ENCODE data around the gene RPEL1.
"Not testable (repeated sequence)": the region's sequence is repeated elsewhere in the genome, so short reads cannot be mapped to it uniquely, and the experiment has no call there.

RPEL1 gene

DNA sequence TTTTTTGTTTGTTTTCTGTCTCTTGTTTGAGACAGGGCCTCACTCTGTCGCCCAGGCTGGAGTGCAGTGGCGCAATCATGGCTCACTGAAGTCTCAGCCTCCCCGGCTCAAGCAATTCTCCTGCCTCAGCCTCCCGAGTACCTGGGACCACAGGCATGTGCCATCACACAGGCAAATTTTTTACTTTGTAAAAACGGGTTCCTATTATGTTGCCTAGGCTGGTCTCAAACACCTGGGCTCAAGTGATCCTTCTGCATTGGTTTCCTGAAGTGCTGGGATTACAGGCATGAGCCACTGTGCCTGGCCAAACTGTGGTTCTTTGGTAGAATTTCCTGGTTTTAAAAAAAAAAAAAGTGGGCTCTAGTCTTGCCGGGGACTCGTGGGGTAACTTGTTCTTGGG, at the start of gene RPEL1:
Gene RPEL1 (plus strand): TSS at position 301 of the 400 bp plus-strand sequence. CDS start 110 bp downstream, outside the sequence.
- DNase-seq: not testable (repeated sequence)

DNA sequence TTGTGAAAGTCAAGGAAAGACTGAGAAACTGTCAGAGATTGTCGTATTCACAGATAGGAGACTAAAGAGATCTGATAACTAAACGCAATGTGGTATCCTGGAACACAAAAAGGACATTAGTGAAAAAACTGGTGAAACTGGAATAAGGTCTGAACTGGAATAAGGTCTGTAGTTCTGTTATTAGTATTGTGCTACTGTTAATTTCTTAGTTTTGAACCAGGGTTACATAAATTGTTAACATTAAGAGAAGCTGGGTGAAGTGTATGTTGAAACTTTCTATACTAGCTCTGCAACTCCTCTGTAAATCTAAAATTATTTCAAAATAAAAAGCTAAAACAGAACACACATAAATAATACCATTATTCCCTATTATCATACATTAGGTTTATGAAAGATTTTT, 49.2 kb upstream of the RPEL1 start:
- DNase-seq: no peak

DNA sequence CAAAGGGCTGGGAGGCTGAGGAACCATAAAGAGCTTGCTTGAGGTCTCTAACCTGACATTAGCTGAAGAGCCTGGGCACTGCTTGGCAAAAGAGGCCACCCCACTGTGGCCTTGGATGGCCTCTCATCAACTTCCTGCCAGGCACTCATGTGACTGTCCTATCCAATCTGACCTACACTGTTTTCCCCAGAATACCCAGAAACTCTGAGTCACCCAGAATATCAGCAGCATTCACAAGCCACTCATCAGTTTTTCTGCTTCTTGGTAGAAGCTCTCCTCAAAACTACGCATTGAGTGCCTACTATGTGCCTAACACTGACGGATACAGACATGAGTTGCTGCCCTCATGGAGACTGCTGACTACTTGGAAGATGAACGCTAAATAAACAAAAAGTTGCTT, 48.5 kb upstream of the RPEL1 start:
- peak; percentile 81 for DNase-seq

DNA sequence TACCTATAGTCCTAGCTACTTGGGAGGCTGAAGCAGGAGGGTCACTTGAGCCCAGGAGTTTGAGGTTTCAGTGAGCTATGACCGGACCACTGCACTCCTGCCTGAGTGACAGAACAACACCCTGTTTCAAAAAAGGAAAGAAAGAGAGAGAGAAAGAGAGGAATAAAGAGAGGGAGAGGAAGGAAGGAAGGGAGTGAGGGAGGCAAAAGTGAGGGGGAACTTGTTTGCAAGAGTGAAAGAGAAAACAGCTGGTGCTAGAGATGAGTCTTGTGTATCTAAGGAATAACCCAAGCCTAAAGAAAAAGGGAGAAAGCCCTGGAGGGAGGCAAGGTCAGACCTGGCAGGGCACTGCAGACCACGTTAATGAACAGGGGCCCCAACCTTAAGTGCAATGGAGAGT, 47.8 kb upstream of the RPEL1 start:
- no peak for DNase-seq

DNA sequence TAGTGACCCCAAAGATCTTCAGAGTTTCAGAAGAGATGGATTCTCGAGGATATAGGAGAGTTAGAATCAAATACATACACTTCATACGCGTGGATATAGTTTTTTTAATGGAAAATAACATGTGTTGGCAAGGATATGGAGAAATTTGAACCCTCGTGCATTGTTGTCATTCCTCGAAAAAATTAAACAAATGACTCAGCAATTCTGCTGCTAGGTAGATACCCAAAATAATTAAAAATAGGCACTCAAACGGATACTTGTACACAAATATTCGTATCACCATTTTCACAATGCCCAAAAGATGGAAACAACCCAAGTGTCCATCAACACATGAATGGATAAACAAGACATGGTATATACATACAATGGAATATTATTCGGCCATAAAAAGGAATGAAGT, 47.0 kb upstream of the RPEL1 start:
- DNase-seq: no peak

DNA sequence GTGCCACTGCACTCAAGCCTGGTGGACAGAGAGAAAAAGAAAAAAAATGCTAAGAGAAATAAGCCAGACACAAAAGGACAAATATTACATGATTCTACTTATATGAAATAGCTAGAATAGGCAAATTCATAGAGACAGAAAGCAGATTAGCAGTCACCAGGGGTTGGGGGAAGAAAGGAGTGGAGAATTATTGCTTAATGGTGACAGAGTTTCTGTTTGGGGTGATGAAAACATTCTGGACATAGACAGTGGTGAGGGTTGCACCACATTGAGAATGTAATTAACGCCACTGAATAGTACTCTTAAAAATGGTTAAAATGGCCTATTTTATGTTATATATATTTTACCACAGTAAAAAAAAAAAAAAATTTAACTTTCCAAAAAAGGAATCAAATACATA, 46.2 kb upstream of the RPEL1 start:
- no peak for DNase-seq

DNA sequence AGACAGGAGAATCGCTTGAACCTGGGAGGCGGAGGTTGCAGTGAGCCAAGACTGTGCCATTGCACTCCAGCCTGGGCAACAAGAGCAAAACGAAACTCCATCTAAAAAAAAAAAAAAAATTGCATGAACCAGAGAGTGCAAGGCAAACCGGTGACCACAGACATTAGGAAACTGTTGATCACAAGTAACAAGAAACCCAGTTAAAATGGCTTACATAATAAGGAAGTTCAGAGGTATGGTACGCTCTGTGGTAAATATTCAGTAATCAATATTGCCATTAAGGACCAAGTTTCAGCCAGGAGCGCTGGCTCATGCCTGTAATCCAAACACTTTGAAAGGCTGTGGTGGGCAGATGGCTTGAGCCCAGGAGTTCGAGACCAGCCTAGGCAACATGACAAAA, 43.4 kb upstream of the RPEL1 start:
- DNase-seq: no peak

DNA sequence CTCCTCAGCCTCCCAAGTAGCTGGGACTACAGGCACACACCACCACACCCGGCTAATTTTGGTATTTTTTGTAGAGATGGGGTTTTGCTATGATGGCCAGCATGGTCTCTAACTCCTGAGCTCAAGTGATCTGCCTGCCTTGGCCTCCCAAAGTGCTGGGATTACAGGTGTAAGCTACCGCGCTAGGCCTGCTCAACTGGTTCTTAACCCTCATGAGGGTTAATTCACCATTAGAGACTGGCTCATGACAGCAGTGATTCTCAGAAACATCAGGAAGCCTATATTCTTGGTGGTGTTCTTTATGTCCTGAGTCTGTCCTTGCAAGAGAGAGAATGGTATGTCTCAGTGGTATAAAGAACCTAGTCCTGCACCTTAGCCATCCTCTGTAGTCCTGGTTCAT, 42.2 kb upstream of the RPEL1 start:
- DNase-seq: no peak

DNA sequence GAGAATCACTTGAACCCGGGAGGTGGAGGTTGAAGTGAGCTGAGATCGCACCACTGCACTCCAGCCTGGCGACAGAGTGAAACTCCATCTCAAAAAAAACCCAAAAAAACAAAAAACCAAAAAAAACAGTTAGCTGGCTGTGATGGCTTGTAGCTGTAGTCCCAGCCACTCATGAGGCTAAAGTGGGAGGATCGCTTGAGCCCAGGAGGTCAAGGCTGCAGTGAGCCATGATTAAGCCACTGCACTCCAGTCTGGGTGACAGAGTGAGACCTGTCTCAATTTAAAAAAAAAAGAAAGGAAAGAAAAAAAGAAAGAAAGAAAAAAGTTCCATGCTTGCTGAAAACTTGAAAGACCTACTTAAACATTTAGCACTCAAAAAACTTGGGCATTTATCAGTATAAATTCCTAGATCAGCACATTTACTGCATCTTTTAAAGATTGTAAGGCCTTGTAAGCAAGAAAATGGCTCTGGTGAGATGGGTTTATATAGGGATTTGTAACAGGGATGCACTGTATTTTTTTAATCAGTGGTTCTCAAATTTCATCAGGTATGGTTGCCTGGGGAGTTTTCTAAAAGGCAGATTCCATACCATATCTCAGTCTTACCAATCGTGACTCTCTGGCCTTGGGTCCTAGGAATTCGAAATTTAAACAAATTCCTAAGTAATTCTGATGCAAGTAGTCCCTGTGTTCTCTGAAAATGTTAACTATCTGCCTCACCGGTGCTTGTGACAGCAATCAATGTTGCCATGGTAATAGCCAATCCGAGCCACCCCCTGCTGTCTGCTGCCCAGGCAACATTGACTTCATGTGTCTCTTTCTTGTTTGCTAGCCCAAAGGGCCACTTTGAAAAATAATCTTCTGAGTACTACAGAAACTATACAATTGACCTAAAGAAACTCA, 41.1 kb upstream of the RPEL1 start:
- no peak for DNase-seq

DNA sequence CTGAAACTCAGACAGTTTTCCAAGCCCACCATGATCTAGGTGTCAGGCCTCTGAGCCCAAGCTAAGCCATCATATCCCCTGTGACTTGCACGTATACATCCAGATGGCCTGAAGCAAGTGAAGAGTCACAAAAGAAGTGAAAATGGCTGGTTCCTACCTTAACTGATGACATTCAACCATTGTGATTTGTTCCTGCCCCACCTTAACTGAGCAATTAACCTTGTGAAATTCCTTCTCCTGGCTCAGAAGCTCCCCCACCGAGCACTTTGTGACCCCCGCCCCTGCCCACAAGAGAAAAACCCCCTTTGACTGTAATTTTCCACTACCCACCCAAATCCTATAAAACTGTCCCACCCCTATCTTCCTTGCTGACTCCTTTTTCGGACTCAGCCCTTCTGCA, 40.3 kb upstream of the RPEL1 start:
- DNase-seq: not testable (repeated sequence)

DNA sequence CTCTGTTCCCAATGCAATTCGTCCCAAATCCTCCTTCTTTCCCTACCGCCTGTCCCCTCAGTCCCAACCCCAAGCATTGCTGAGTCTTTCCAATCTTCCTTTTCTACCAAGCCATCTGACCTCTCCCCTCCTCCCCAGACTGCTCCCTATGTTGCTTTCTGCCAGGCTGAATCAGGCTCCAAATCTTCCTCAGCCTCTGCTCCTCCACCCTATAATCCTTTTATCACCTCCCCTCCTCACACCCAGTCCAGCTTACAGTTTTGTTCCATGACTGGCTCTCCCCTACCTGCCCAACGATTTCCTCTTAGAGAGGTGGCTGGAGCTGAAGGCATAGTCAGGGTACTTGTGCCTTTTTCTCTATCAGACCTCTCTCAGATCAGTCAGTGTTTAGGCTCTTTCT, 39.0 kb upstream of the RPEL1 start:
- not testable (repeated sequence) for DNase-seq

DNA sequence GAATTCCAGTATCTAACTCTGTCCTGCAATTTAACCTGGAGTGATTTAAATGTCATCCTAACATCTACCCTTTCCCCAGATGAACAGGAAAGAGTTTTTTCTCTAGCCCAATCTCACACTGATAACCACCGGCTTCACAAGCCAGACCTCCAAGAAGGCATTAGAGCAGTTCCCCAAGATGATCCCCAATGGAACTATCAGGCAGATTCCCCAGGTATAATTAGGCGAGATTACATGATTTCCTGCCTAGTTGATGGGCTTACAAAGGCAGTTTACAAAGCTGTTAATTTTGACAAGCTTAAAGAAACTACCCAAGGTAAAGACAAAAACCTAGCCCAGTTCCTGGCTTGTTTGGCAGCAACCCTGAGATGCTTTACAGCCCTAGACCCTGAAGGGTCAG, 38.5 kb upstream of the RPEL1 start:
- no peak for DNase-seq

DNA sequence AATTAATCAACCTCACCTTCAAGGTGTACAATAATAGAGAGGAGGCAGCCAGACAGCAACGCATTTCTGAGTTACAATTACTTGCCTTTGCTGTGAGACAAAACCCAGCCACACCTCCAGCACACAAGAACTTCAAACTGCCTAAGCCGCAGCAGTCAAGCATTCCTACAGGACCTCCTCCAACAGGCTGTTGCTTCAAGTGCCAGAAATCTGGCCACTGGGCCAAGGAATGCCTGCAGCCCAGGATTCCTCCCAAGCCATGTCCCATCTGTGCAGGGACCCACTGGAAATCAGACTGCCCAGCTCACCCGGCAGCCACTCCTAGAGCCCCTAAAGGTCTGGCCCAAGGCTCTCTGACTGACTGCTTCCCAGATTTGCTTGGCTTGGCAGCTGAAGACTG, 38.0 kb upstream of the RPEL1 start:
- not testable (repeated sequence) for DNase-seq

DNA sequence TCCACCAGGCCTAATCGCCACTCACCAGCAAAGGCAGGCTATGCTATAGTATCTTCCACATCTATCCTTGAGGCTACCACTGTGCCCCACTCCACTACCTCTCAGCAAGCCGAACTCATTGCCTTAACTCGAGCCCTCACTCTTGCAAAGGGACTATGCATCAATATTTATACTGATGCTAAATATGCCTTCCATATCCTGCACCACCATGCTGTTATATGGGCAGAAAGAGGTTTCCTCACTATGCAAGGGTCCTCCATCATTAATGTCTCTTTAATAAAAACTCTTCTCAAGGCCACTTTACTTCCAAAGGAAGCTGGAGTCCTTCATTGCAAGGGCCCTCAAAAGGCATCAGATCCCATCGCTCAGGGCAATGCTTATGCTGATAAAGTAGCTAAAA, 35.4 kb upstream of the RPEL1 start:
- DNase-seq: not testable (repeated sequence)

DNA sequence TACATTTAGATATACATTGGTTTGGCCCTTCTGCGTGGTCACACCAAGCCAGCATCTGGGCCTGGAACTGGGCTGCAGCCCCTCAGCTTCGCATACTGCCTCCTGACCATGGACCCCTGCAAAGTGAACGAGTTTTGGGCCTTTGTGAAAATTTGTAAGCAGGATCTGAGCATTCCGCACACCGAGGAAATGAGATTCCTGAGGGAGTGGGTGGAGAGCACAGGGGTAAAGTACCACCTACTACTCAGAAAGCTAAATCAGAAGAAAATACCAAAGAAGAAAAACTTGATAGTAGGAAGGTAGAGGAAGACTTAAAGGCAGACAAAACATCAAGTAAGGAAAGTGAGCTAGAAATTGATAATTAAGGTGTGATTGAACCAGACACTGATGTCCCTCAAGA, 30.1 kb upstream of the RPEL1 start:
- DNase-seq: no peak

DNA sequence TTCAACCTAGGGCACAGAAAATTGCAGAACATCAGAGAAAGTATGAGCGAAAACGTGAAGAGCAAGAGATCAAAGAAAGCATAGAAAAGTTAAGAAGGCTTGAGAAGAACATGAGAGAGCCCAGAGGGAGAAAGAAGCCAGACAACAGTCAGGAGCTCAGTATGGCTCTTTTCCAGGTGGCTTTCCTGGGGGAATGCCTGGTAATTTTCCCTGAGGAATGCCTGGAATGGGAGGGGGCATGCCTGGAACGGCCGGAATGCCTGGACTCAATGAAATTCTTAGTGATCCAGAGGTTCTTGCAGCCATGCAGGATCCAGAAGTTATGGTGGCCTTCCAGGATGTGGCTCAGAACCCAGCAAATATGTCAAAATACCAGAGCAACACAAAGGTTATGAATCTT, 29.3 kb upstream of the RPEL1 start:
- DNase-seq: not testable (repeated sequence)

DNA sequence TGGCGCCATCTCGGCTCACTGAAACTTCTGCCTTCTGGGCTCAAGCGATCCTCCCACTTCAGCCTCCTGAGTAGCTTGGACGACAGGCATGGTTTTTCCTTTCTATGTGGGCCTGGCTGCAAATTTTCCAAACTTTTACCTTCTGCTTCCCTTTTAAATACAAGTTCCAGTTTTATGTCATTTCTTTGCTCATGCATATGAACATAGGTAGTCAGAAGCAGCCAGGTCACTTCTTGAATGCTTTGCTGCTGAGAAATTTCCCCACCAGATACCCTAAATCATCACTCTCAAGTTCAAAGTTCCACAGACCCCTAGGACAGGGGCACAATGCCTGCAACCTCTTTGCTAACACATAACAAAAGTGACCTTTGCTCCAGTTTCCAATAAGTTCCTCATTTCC, 21.6 kb upstream of the RPEL1 start:
- no peak for DNase-seq

DNA sequence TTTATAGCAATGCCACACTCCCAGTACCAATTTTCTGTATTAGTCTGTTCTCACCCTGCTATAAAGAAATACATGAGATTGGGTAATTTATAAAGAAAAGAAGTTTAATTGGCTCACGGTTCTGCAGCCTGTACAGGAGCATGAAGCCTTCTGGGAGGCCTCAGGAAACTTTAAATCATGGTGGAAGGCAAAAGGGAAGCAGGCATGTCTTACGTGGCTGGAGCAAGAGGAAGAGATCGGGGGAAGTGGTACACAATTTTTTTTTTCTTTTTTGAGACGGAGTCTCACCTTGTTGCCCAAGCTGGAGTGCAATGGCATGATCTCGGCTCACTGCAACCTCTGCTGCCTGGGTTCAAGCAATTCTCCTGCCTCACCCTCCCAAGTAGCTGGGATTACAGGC, 21.0 kb upstream of the RPEL1 start:
- not testable (repeated sequence) for DNase-seq

DNA sequence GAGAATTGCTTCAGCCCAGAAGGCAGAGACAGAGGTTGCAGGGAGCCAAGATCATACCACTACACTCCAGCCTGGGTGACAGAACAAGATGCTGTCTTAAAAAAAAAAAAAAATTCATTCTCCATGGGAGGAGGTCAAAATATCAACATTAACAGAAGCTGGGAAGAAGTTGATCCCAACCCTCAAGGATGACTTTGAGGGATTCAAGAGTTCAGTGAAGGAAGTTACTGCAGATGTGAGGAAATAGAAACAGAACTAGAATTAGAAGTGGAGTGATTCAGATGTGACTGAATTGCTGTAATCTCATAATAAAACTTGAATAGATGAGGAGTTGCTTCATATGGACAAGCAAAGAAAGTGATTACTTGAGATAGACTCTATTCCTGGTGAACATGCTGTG, 19.7 kb upstream of the RPEL1 start:
- no peak for DNase-seq

DNA sequence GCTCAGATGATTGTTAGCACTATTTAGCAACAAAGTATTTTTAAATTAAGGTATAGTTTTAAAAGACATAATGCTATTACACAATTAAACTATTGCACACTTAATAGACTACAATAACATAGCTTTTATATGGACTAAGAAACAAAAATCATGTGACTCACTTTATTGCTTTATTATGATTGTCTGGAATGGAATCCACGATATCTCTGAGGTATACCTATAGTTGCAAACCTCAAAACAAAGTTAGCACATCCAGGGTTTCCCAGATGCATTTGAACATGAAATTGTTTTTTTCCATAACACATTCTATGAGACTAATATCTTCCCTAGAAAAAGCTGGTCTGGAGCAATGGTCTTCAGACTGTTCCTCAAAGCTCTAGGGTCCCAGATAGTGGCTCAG, 18.3 kb upstream of the RPEL1 start:
- no peak for DNase-seq

DNA sequence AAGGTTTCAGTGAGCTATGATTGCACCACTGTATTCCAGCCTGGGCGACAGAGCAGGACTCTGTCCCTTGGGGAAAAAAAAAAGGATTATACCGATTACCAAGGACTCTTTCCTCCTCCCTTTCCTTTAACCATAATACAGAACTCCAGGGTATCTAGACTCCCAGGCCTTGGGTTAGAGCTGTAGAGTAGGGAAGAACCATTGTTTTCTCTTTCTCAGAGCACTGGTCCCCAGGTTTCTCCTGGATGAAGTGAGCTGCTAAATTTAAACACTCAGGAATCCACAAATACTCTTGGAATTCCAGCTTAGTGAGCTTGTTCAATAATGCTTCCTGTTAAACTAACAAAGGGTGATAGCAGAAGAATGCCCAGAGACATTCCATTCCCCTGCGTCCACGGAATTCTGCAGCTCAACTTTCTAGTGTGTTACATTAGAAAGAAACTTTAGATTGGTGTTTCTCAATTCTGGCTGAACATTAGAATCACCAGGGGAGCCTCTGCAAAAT, 14.6 kb upstream of the RPEL1 start:
- DNase-seq: peak; percentile 97

DNA sequence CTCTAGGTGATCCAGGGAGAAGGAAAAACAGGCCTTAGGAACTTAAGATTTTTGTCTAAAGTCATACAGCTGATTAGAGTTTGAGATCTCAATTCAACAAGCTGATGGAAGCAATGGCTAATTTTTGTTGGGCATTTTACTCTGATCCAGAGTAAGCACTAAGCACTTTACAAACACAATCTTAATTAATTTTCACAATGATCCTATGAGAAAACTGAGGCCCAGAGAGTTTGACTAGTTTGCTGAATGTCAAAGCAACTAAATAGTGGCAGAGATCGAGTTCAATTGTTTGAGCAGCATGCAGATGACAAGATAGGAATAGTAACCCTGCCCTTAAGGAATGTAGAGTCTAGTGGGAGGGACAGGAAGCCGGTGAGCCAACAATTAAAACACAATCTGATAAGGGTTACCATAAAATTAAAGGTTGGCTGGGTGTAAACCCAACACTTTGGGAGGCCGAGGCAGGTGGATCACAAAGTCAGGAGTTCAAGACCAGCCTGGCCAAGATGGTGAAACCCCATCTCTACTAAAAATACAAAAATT, 13.5 kb upstream of the RPEL1 start:
- DNase-seq: no peak

DNA sequence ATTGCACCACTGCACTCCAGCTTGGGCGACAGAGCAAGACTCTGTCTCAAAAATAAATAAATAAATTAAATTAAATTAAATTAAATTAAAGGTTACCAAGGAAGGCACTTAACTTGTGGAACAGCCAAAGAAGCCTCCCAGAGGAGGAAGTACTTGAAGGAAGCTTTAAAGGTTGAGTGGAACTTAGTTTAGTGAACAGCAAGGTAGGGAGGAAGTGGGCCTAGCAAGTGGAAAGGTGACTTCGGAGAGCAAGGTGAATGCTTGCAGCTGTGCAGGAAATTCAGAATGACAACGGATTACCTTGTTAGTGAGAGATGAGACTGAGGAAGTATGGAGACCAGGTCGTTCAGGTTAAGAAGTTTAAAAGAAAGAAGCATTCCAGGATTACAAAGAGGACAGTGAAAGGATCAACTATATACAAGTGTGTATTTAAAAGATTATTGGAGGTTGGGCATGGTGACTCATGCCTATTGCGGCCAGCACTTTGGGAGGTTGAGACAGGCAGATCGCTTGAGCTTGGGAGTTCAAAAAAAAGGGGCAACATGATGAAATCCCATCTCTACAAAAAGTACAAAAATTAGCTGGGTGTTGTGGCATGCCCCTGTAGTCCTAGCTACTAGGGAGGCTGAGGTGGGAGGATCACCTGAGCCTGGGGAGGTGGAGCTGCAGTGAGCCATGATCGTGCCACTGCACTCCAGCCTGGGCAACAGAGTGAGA, 12.8 kb upstream of the RPEL1 start:
- peak; percentile 77 for DNase-seq

DNA sequence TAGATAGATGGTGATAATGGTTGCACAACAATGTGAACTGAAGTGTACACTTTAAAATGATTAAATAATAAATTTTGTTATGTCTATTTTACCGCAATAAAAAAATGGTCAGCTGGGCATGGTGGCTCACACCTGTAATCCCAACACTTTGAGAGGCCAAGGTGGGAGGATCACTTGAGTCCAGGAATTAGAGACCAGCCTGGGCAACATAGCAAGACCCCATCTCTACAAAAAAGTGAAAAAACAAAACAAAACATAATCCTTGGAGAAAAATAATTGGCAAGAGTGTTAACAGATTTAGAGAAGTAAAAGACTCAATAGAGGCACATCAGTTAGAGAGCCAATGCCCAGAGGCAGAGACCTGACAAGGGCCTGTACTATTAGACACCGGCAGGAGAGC, 9.9 kb upstream of the RPEL1 start:
- no peak for DNase-seq

Measured in HCEC 1CT (cell line).